Stimulated activated CD8-positive, alpha-beta memory T cell treated with anti-CD3 and anti-CD28 coated beads, Interleukin-4, amount 100 ng/mL, for 4 hours (primary cell): ENCODE measurements around the gene VAMP5.

Experiments used
- DNase-seq, 2 donors: peaks; one replicate each; pipeline ENCODE4 v3.0.0-alpha.2; 2020; ENCODE audit warnings: low read depth in 2 of 2, low spot score in 1 of 2

The VAMP5 gene

GRCh38 chr2:85628658-85629057 lies 44.4 kb downstream of the VAMP5 start:
- no peak for DNase-seq

GRCh38 chr2:85631316-85631715 lies 47.1 kb downstream of the VAMP5 start:
- DNase-seq, result no peak

GRCh38 chr2:85635011-85635410 lies 50.8 kb downstream of the VAMP5 start:
- DNase-seq, result no peak

- no peak for DNase-seq
These were observed 51.4 kb downstream of the VAMP5 start for GRCh38 chr2:85635636-85636035.

- no peak for DNase-seq
These were observed 58.5 kb downstream of the VAMP5 start for GRCh38 chr2:85642725-85643124.
